ENCODE data around the gene AKAP9.
"Not testable (repeated sequence)": the region's sequence is repeated elsewhere in the genome, so short reads cannot be mapped to it uniquely, and the experiment has no call there.

The AKAP9 gene

GRCh38 chr7:91940572-91941341 lies at the start of gene AKAP9:
AKAP9 (plus strand) TSS chr7:91940862; CDS start chr7:91941100, 238 bp downstream.
- Histone ChIP-seq H3K27me3 (no peaks in the 10 kb centered on the region), H3K9ac (peak within 1 kb of the TSS; percentile 92), H3K4me1 (peaks cover 42% of the 10 kb centered on the region), H3K36me3 (0 out of 2 replicates have a peak, but pooled peaks cover 4% of the 10 kb centered on the region), H3K4me3 (peak within 1 kb of the TSS; percentile 86), H3K4me2 (peak within 1 kb of the TSS; percentile 93), H4K20me1 (peaks cover 42% of the 10 kb centered on the region), H3K27ac (peak within 1 kb of the TSS; percentile 91), H3K9me3 (no peaks in the 10 kb centered on the region)
- TF ChIP-seq Cebpa-rat (IDR thresholded peaks at IDR 0.05): no peak

- H3K4me3 ChIP-seq: no peak overlapping the region
- H3K4me2 ChIP-seq: no peak overlapping the region
- H3K36me3 ChIP-seq: no peaks in the 10 kb centered on the region
- peaks cover 27% of the 10 kb centered on the region for H3K9me3 ChIP-seq
- H3K9ac ChIP-seq: no peak overlapping the region
- no peaks in the 10 kb centered on the region for H4K20me1 ChIP-seq
- H3K4me1 ChIP-seq: no peaks in the 10 kb centered on the region
- no peaks in the 10 kb centered on the region for H3K27me3 ChIP-seq
- H3K27ac ChIP-seq: no peak overlapping the region
- no peak for TF ChIP-seq Cebpa-rat (IDR thresholded peaks at IDR 0.05)
Measured at GRCh38 chr7:91892099-91892705, 48.5 kb upstream of the AKAP9 start.

GRCh38 chr7:91892821-91893340 lies 47.8 kb upstream of the AKAP9 start:
- TF ChIP-seq Cebpa-rat (IDR thresholded peaks at IDR 0.05): no peak
- H3K4me1 ChIP-seq: no peaks in the 10 kb centered on the region
- H3K9ac ChIP-seq: no peak overlapping the region
- no peak overlapping the region for H3K27ac ChIP-seq
- H4K20me1 ChIP-seq: no peaks in the 10 kb centered on the region
- no peak overlapping the region for H3K4me2 ChIP-seq
- H3K4me3 ChIP-seq: no peak overlapping the region
- H3K27me3 ChIP-seq: no peaks in the 10 kb centered on the region
- H3K9me3 ChIP-seq: peaks cover 20% of the 10 kb centered on the region
- H3K36me3 ChIP-seq: no peaks in the 10 kb centered on the region

- not testable (repeated sequence) for H4K20me1 ChIP-seq, H3K36me3 ChIP-seq, H3K4me3 ChIP-seq, H3K4me2 ChIP-seq, H3K4me1 ChIP-seq, H3K9ac ChIP-seq, H3K27ac ChIP-seq, H3K27me3 ChIP-seq
- H3K9me3 ChIP-seq: peaks cover 12% of the 10 kb centered on the region
Measured at GRCh38 chr7:91893699-91894098, 47.0 kb upstream of the AKAP9 start.

- no peaks in the 10 kb centered on the region for H3K27me3 ChIP-seq
- no peaks in the 10 kb centered on the region for H3K36me3 ChIP-seq
- H4K20me1 ChIP-seq: no peaks in the 10 kb centered on the region
- H3K9me3 ChIP-seq: 0 out of 2 replicates have a peak, but pooled peaks cover under 1% of the 10 kb centered on the region
- no peak overlapping the region for H3K27ac ChIP-seq
- H3K4me1 ChIP-seq: no peaks in the 10 kb centered on the region
- TF ChIP-seq Cebpa-rat (IDR thresholded peaks at IDR 0.05): no peak
- H3K9ac ChIP-seq: no peak overlapping the region
- H3K4me3 ChIP-seq: no peak overlapping the region
- H3K4me2 ChIP-seq: no peak overlapping the region
Measured at GRCh38 chr7:91894781-91895480, 45.7 kb upstream of the AKAP9 start.

GRCh38 chr7:91898240-91898992 lies 42.2 kb upstream of the AKAP9 start:
- H3K36me3 ChIP-seq: no peaks in the 10 kb centered on the region
- H3K4me1 ChIP-seq: no peaks in the 10 kb centered on the region
- H3K9ac ChIP-seq: no peak overlapping the region
- H3K4me3 ChIP-seq: no peak overlapping the region
- H3K27ac ChIP-seq: no peak overlapping the region
- H3K4me2 ChIP-seq: no peak overlapping the region
- TF ChIP-seq Cebpa-rat (IDR thresholded peaks at IDR 0.05): no peak
- no peaks in the 10 kb centered on the region for H4K20me1 ChIP-seq
- H3K27me3 ChIP-seq: no peaks in the 10 kb centered on the region
- no peaks in the 10 kb centered on the region for H3K9me3 ChIP-seq

GRCh38 chr7:91899563-91899962 lies 41.1 kb upstream of the AKAP9 start:
- H3K4me1 ChIP-seq: no peaks in the 10 kb centered on the region
- no peaks in the 10 kb centered on the region for H3K27me3 ChIP-seq
- H3K36me3 ChIP-seq: no peaks in the 10 kb centered on the region
- H3K9ac ChIP-seq: no peak overlapping the region
- H3K4me2 ChIP-seq: no peak overlapping the region
- H3K27ac ChIP-seq: no peak overlapping the region
- H3K4me3 ChIP-seq: no peak overlapping the region
- H4K20me1 ChIP-seq: no peaks in the 10 kb centered on the region
- no peaks in the 10 kb centered on the region for H3K9me3 ChIP-seq
- TF ChIP-seq Cebpa-rat (IDR thresholded peaks at IDR 0.05): no peak

- H3K9ac ChIP-seq: no peak overlapping the region
- no peak overlapping the region for H3K4me3 ChIP-seq
- H3K9me3 ChIP-seq: 0 out of 2 replicates have a peak, but pooled peaks cover 4% of the 10 kb centered on the region
- H4K20me1 ChIP-seq: no peaks in the 10 kb centered on the region
- no peak overlapping the region for H3K4me2 ChIP-seq
- H3K36me3 ChIP-seq: no peaks in the 10 kb centered on the region
- H3K27me3 ChIP-seq: no peaks in the 10 kb centered on the region
- peaks cover 7% of the 10 kb centered on the region; the same call in 1 of the 2 replicates for H3K4me1 ChIP-seq
- no peak overlapping the region for H3K27ac ChIP-seq
- no peak for TF ChIP-seq Cebpa-rat (IDR thresholded peaks at IDR 0.05)
Measured at GRCh38 chr7:91910171-91910570, 30.5 kb upstream of the AKAP9 start.

GRCh38 chr7:91911121-91911520 lies 29.5 kb upstream of the AKAP9 start:
- Histone ChIP-seq H3K27me3 (no peaks in the 10 kb centered on the region), H3K27ac (no peak overlapping the region), H3K9ac (no peak overlapping the region), H3K36me3 (no peaks in the 10 kb centered on the region), H3K4me3 (no peak overlapping the region), H3K4me2 (no peak overlapping the region), H3K4me1 (peaks cover 7% of the 10 kb centered on the region; the same call in 1 of the 2 replicates), H4K20me1 (no peaks in the 10 kb centered on the region), H3K9me3 (0 out of 2 replicates have a peak, but pooled peaks cover 4% of the 10 kb centered on the region)
- TF ChIP-seq Cebpa-rat (IDR thresholded peaks at IDR 0.05): no peak

All from BLaER1 (cell line).